Esophagus squamous epithelium (tissue), 4 donors: ENCODE data around the gene DPP3.

Experiments
- CTCF ChIP-seq, 6 experiments: fragments of 450-650 bp in 4 of 6; fragments of 200-600 bp in 2 of 6; sonication (generic) in 2 of 6; IDR thresholded peaks; one replicate each; pipeline ENCODE4 v1.5.1; 2016 to 2019; ENCODE audit warnings: antibody characterized with exemption in 6 of 6, mild to moderate bottlenecking in 4 of 6, moderate library complexity in 4 of 6
- POLR2A ChIP-seq, 4 donors: fragments of 450-650 bp; IDR thresholded peaks; one replicate each; pipeline ENCODE4 v1.6.1; 2017; ENCODE audit warnings: antibody characterized with exemption in 4 of 4, mild to moderate bottlenecking in 4 of 4, moderate library complexity in 3 of 4

GRCh38 chr11:66454247-66454646 is 26.0 kb upstream of the DPP3 start:
- no peak for TF ChIP-seq CTCF (IDR thresholded peaks at IDR 0.05)
- no peak for TF ChIP-seq POLR2A (IDR thresholded peaks at IDR 0.05)
